ENCODE data around the gene ASMTL.
"Not testable (repeated sequence)": the region's sequence is repeated elsewhere in the genome, so short reads cannot be mapped to it uniquely, and the experiment has no call there.

The ASMTL gene

DNA sequence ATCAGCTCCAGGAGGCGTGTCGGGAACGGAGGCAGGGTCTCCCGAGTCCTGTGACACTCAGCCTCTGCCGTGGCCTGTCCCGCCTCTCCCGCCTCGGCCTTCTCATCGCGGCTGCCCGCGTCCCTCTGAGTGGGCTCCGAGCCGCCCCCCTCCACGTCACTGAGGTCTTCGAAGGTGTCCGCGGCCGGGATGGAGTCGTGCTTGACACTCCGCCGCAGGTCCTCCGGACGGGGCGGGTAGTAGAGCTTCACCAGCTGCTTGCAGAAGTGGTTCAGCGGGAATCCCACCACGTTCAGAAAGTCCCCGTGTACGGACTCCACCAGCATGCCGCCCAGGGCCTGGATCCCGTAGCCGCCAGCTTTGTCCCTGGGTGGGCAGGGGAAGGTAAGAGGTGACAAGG is 25.0 kb downstream of the ASMTL start:
- peak; percentile 1 for DNase-seq

DNA sequence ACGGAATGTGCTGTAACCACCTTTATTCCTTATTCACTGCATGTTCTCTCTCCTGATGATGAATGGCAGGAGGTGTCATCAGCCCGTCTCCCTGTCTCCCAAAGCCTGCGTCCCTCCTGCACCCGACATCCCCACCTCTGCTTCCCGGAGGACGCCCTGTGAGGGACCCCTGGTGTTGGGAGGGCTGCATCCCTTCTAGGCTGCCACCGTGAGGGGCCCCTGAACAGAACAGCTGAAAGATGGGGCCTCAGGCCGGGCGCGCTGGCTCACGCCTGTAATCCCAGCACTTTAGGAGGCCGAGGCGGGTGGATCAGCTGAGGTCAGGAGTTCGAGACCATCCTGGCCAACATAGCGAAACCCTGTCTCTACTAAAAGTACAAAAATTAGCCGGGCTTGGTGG is 26.4 kb downstream of the ASMTL start:
- not testable (repeated sequence) for DNase-seq

DNA sequence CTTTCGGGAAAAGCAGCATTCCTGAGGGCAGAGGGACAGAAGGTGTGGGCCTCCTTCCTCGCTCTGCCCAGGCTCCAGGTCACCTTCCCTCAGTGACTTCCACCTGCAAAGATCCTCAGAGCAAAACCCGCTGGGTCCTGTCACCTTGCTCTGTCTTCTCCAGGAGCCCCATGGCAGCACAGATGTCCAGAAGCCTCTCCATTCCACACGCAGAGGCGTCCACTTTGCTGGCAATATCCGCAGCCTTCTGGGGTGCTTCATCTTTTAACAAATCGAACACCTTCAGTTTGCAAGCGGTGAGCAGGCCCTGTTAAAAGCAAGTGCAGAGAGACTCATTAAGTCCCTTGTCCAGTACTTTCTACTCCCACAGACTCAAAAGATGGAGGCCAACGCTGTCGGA is 27.3 kb downstream of the ASMTL start:
- DNase-seq, result no peak

DNA sequence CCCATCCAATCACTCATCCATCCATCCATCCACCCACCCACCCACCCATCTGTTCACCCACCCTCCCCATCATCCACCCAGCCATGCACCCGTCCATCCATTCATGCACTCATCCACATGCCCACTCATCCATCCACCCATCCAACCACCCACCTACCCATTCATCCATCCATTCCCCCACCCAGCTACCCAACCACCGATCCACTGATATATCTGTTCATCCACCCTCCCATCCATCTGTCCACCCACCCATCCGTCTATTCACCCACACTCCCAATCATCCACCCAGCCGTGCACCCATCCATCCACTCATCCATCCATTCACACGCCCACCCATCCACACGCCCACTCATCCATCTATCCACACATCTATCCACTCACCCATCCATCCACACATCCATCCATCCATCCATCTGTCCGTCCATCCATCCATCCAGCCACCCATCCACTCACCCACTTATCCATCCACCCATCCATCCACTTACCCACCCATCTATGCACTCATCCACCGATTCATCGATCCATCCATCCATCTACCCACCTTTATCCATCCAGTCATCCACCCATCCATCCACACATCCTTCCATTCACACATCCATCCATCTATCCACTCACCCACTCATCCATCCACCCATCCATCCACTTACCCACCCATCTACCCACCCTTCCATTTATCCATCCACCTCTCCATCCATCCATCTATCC is 28.4 kb downstream of the ASMTL start:
- DNase-seq, result no peak

DNA sequence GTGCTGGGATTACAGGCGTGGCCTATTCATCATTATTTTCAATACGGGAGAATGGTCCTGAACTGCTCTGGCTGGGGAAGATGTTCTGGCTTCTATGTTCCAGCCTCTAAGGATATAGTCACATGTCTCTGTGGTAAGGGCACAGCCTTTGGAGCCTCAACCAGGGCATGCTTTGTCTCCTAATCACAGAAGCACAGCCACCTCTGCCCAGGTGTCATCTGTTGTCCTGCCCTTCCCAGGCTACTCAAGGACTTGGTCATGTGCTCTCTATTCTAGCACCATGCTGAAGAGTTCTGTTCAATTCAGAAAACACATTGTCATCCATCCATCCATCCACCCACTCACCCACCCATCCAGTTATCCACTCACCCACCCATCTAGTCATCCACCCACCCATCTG is 29.5 kb downstream of the ASMTL start:
- no peak for DNase-seq

DNA sequence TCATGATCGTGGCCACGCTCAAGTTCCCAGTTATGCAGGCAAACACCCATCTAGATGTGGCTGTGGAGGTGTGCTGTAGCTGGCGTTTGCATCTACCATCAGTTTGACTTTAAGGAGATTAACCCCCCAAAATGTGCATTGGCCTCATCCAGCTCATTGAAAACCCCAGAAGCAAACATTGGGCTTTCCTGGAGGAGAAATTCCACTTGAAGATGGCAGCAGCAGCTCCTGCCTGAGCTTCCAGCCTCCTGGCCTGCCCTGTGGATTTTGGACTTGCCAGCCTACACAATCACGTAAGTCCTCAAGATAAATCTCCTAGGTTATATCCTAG is 30.6 kb downstream of the ASMTL start:
- DNase-seq, result no peak

DNA sequence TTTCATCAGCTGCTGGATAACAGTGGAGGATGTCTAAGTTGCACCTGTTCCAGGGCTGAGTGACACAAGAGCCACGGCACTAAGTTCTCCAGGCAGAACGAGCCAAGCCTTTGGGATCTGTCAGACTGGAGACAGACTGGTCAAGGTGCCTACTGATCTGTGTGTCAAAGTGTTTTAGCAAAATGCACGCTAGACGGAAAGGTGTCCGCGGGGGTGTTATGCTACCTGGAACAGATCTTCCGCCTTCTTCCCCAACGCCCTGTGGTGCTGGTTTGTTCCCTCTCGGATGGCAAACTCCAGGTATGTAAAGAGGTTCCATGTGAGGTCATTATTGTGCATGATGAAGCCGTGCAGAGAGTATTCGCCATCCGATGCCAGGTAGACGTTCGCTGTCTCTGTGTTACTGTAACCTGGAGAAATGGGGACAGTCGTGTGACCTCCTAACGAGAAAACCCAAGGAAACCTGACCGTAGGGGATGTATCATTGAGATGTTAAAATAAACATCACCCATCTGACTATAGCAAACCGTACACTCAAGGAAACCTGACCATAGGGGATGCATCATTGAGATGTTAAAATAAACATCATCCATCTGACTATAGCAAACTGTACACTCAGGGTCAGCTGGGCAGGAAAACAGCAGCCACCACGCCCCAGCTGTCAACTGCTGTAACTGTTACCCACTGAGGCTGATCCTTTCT is 31.1 kb downstream of the ASMTL start:
- no peak for DNase-seq

DNA sequence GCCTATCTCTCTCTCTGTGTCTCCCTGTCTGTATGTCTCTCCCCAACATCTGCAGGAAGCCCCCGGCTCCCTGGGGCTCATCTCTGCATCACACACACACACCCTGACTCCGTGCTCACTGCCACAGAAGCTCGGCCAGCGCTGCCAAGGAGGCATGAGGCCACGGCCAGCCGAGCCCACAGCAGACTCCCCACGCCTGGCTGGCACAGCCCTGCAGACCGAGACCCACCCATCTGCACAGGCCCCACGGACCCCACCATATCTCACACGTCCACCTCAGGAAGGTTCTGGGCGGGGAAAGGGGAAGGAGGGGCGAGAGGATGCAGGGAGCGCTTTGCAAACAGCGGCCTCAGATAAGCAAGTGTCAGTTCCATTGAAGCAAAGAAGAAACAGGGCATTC is 32.3 kb downstream of the ASMTL start:
- DNase-seq, result no peak

DNA sequence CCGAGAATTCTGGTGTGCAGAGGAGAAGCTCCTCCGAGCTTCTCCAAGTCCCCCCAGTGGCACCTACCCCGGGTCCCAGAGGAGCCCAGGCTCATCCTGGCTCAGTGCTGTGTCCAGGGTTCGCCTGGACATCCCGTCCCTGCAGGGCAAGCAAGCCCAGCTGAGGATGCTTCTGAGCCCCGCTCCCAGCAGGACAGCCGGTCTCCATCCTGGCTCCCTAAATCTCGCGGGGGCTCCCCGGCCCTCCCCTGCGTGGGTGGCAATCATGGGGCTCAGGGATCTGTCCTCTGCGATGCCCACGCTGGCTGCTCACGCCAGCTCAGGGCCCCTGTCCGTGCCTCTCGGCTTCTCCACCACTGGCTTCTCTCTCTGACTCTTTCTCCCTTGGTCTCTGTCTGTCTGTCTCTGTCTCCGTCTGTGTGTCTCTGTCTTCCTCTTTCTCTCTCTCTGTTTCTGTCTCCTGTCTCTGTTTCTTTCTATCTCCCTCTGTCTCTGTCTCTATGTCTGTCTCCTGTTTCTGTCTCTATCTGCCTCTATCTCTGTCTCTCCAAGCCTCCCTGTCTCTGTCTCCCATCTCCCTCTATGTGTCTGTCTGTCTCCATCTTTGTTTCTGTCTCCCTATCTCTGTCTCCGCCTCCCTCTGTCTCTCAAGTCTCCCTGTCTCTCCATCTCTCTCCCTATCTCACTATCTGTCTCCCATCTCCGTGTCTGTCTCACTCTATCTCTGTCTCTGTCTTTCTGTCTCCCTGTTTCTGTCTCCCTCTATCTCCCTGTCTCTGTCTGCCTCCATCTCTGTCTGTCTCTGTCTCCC is 33.0 kb downstream of the ASMTL start:
- DNase-seq, result no peak

DNA sequence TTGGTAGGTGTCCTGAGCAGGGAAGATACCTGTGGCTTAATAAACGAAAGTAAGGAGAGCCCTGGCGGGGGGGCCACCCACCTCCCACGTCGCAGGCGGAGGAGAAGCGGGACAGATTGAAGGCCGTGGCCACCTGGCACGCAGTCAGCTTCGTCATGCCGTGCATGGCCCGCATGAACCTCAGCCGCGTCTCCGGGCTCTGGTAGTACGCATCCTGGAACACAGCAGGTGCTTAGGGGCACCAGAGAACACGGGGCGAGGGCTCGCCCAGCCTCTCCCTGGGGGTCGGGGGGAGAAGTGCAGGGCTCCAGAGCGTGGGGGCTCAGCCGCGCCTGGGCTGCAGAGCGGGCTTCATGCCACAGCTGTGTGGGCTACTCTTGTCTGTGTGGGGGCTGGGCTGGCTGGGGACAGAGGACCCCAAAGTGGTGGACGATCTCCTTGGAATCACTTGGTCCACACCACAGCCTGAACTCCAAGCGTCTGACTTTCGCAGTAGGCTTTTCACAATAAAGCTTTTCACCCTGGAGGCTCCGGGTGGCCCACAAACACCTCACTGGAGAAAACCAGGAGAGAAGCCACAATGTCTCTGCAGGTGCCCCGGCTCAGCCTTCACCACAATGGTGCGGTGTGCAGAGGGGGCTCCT is 33.7 kb downstream of the ASMTL start:
- DNase-seq, result peak; percentile 2

DNA sequence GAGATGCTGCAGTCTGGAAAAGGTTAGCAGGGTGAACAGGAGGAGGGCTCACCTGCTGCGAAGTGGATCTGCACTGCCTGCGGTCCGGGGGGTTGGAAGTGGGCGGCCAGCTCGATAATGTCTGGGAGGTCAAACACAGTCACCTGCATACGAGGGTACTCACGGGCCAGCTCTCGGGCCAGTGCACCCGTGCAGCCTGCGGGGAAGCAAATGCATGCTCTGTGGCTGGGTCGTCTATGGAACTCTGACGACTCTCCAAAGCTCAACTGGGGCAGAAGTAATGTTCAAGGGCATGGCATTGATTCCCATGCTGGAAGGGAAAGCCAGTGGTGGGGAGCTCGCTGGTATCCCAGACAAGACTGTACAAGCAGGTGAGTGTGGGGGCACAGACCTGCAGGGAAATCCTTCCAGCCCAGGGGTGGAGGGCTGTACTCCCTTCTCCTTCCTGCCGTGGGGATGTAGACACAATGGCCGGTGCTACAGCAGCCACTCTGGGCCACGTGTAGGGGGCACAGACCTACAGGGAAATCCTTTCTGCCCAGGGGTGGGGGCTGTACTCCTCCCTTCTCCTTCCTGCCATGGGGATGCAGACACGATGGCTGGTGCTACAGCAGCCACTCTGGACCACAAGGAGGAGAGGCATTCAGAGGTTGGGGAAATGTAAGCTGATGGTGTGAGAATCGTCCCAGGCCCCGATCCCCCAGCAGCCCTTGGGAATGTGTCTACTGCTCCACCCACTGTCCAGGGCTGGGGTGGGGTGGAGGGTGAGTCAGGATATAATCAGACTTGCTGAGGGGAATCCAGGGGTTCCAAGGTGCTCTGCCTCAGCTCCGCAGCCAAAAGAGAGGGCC is 34.6 kb downstream of the ASMTL start:
- DNase-seq, result peak; percentile 1

DNA sequence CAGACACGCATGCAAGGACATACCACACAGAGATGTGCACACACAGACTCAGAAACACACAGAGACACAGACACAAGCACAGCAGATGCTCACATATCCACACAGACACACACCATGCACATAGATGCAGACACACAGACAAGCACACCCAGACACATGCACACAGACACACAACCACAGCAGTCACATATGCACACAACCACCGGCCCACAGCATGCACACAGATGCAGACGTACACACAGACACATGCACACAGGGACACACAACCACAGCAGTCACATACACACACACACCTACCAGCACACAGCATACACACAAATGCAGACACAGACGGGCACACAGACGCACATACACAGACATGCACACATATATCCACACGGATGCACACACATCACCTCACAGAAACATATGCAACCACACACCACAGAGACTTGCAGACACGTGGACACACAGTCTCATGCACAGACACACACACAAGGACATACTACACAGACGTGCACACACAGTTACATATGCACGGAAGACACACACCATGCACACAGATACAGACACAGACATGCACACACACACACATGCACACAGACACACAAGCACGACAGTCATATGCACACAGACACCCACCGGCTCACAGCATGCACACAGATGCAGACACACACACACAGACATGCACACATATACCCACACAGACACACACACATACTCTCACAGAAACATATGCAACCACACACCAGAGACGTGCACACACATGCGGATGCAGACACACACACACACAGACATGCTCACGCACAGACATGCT is 35.5 kb downstream of the ASMTL start:
- DNase-seq, result no peak

DNA sequence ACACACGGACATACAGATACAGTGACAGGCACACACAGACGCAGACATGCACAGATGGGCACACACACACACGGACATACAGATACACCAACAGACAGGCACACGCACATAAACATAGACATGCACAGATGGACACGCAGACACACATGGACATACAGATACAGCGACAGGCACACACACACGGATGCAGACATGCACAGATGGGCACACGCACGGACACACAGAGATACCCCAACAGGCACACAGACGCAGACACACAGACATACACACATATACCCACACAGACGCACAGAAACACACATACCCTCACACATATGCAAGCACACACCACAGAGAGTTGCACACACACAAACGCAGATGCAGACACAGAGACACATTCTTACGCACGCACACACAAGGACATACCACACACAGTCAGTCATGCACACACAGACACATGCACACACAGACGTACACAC is 36.4 kb downstream of the ASMTL start:
- no peak for DNase-seq

DNA sequence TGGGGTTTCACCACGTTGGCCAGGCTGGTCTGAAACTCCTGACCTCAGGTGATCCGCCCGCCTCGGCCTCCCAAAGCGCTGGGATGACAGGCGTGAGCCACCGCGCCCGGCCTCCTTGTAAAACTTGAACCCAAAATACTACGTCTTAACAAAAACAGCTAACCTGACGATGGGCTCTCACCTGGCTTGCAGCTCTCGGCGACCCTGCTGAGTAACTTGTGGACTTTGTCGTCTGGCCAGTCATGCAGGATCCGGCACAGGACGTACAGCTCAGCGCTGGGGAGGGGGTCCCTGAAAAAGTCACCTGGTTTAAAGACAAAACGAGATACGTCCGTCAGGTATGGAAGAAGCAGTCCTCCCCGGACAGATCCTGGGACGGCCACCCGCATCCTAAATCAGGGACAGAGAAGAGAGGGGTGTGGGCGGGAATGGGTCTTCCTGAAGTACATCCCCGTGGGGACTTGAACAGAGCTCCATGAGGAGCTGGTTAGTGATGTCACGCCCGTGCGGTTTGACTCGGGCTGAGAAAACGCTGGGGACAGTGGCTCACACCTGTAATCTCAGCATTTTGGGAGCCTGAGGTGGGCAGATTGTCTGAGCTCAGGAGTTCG is 40.1 kb downstream of the ASMTL start:
- no peak for DNase-seq

DNA sequence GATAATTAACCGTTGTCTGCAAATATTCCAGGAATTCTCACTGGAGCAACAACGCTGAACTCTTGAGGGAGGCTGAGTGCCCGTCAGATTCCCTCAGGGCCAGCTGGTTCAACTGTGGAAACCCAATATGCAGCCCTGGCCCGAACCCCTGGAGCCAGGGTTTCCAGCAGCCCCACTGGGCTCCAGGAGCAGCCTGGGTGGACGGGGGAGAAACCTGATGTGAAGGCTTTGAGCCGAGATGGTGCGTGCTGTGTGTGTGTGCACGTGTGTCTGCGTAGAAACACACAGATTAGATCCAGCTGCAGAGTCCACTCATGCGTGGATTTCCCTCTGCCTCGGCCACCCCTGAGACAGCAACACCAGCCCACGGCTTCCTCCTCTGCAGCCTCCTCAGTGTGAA is 41.4 kb downstream of the ASMTL start:
- no peak for DNase-seq

DNA sequence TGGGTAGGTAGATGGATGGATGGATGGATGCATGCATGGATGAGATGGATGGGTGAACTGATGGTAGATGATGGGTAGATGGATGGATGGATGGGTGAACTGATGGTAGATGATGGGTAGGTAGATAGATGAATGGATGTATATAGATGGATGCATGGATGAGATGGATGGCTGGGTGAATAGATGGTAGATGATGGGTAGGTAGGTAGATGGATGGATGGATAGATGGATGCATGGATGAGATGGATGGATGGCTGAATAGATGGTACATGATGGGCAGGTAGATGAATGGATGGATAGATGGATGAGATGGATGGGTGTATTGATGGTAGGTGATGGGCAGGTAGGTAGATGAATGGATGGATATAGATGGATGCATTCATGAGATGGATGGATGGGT is 45.7 kb downstream of the ASMTL start:
- no peak for DNase-seq

DNA sequence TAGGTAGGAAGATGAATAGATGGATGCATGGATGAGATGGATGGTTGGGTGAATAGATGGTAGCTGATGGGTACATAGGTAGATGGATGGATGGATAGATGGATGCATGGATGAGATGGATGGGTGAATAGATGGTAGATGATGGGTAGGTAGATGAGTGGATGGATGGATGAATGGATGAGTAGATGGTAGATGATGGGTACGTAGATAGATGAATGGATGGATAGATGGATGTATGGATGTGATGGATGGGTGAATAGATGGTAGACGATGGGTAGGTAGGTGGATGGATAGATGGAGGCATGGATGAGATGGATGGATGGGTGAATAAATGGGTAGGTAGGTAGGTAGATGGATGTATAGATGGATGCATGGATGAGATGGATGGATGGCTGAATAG is 46.9 kb downstream of the ASMTL start:
- DNase-seq, result not testable (repeated sequence)

DNA sequence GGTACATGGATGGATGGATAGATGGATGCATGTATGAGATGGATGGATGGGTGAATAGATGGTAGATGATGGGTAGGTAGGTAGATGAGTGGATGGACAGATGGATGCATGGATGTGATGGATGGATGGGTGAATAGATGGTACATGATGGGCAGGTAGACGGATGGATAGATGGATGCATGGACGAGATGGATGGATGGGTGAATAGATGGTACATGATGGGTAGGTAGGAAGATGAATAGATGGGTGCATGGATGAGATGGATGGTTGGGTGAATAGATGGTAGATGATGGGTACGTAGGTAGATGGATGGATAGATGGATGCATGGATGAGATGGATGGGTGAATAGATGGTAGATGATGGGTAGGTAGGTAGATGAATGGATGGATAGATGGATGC is 48.8 kb downstream of the ASMTL start:
- DNase-seq, result not testable (repeated sequence)

DNA sequence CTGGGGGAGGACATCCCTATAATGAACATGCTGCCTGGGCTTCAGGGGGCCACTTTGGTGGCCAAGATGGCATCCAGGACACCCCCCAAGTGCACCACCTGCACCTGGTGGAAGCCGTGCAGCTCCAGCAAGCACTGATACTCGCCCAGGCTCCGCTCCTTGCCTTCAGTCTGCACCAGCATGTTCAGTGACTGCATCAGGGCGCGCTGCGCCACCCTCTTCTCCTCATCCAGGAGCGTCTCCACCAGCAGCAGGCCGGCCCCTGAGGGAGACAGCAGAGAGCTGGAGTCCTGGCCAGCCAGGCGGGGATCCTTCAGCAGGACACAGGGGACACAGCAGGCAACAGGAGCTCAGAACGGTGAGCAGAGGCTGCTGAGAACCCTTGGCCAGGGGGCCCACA is 49.5 kb downstream of the ASMTL start:
- DNase-seq, result no peak

DNA sequence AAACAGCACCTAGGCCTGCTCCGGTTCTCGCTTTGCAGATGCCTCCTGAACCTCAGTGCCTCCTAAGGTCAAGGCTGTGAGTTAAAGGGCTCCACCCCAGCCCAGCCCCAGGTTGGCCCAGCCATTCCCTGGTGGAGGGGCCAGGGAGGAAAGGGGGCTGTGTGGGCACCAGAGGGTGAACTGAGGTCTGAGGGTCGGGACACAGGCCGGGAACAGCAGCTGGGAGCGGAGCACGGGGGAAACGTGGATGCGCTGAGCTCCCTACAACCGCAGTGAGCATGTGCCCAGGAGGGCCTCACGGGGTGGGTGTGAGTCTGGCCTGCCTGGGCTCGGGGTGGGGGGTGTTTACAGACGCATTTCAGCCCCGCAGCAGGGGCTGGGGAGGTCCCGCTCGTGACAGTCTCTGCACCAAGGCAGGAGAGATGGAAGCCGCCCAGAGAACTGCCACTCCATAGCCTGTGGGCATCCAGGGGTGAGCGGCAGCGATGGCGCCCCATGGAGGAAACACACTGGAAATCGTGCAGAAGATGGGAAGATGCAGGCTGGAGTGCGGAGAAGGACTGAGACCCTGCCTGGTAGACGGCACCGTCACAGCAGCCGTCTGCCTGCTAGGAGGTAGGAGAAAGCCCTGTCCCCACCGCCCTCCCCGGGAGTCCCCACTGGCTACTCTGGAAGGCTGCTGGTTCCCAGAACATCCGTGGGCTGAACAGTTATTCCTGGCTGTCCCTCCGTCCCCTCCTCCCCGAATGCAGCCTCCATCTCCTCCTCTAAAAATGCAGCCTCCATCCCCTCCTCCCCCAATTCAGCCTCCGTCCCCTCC is 50.9 kb downstream of the ASMTL start:
- DNase-seq, result no peak

Measured in stimulated activated CD4-positive, alpha-beta T cell treated with anti-CD3 and anti-CD28 coated beads, Interleukin-1b, Interleukin-23, amount 100 ng/mL, for 48 hours (primary cell).